ENCODE results near the gene RNF208.

- no peak for TF ChIP-seq CTCF (IDR thresholded peaks at IDR 0.05)
- no peak for TF ChIP-seq EZH2 (IDR thresholded peaks at IDR 0.05)
Observed at GRCh38 chr9:137262909-137263285, 40.9 kb upstream of the RNF208 start.
